Amniotic stem cell (primary cell): ENCODE data around the gene PPP1R3D.

Experiments
- DNase-seq: peaks from one replicate; lab custom pipeline; 2025; lab: John Stamatoyannopoulos, UW

The PPP1R3D gene

DNA sequence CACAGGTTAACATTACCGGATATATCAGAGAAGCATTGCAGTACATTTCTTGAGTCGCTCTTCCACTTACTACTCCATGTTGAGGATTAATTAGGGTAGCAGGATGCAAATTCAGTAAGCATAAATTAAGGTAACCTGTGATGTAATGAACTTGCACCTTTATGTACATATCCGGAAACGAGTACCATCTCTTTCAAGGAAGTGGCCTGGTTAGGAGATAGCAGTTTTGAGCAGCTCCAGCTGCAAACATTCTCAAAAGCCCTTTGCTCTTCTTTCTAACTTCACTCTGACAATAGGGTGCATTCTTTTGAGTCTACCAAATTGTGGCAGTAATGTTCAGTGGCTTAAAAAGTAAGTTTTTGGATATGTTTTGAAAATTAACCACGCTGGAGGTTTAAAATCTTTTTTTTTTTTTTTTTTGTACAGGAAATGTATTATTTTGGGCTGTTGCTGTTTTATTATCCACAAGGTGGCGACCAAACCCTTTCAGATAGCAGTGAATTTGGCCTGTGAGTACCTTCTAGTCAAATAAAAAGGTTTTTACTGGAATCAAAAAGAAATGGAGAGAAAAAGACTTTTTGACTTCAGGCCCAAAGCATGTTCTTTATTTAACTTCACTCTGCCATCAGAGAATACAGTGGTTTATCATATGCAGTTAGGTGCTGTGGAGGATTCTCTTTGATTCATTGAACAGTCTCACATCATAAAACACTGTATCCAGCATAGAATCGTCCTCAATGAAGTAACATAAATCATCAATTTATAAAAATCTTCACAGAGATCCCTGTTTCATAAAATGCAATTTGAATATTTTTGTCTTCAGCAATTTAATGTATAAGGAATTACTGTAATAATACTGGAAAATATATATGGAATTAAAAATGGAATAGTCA is 9.0 kb upstream of the PPP1R3D start:
- peak; percentile 30 for DNase-seq

DNA sequence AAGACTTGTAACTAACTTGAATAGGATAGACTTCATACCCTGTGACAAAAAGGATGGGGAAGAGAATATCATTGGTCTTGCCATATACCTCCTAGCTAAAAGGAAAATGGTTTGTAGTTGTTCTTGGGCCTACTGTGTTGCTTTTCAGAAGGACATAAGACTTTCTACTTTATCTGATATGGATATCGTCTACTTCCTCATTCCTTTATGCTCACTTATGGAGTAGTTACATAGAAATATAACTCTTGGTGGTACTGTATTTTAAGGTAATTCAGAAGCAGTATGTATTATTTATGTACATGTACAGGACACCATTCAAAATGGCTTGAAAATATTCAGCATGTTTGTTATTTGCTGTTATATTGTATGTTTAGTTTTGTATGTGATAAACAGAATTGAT is 8.1 kb upstream of the PPP1R3D start:
- DNase-seq: no peak

DNA sequence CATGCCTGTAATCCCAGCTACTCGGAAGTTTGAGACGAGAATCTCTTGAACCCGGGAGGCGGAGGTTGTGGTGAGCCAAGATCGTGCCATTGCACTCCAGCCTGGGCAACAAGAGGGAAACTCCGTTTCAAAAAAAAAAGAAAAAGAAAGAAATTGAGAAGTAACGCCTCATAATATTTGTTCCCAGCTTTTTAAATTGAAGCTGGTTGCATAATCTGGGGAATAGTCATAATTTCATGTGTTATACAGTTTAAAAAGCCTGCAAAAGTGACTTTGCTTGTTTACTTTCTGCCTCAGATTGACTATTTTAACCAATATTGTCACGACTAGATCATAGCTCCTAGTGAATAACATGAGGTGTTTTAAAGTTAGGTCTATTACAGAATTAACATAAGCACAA is 7.3 kb upstream of the PPP1R3D start:
- no peak for DNase-seq

DNA sequence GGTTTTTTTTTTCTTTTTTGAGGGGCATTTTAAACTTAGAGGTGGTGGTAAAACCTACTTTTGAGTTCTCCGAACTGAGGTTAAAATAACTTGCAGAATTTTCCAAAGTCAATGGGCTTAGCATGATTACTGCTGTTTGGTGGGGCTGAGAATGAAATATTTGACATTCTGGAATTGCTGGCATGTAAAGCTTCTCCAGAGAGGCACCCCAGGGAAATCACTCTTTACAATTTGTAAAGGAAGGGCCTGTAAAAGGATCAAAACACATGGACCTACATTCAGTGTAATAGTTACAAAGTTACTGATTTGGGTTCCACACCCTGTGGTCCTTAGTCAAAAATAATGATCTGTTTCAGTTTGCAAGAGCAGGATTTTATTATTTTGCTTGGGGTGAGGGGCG is 5.6 kb upstream of the PPP1R3D start:
- no peak for DNase-seq

DNA sequence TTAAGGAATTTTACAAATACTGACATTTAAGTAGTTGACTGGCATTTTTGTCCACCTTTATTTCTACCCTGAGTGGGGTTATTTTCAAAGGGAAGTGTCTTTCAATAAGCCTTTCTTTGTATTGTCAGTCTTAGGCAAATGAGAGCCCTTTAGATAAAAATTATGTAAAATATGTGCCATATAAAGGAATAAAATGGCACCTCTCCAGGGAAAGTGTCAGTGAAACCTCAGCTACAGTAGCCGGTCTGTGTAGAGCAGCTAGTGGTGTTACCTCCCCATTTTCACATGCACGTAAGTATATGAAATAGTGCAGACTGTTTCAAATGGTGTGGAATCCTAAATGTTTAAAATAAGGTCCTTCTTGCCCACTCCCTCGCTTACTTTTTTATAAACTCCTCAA is 5.1 kb upstream of the PPP1R3D start:
- DNase-seq: no peak

DNA sequence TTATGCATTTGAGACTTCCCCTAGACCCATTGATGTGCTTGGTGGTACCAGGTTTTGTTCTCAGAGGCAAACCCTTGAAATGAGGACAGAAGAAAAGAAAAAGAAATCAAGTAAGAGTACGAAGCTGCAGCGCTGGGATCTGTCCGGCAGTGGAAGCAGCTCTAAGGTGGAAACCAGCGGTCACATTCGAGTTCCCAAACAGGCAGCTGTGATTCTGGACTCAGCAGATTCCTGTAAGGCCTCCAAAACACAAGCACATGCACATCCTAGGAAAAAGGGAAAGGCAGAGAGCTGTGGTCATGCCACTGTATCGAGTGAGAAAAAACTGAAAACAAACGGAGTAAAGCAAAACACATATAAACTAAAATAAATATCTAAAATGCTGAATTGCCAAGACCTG is 4.6 kb upstream of the PPP1R3D start:
- DNase-seq: no peak

DNA sequence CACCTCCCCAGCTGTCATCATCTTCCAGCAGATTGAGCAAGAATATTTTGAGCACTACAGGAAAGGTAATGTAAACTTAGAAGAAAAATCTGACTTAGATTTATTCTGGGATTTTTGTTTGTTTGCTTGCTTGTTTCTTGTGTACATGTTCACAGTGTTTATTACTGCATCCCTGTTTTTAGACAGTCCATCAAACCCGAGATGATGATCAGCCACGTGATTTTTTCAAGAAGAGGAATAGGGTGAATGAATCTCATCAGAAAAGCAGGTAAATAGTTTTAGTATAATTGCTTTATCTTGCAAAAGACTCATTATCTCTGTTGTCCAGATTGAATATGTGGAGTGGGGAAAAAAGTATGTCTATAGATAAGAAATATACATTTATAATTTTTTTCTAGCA is 2.1 kb upstream of the PPP1R3D start:
- no peak for DNase-seq

DNA sequence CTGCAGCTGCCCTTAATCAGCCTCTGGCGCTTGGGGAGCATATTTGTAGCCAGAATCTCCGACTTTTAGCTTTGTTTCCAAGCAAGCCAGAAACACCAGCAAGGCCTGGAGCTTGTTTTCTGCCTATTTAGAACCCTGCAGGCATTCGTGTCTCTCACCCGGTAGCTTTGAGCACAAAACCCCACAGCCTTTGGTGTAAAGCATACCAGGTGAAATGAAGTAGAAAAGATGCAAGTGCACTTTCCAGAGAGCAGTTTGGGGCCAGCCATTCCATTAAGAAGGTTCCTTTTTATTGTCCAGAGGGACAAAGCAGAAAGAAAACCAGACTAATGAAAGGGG is 820 bp upstream of the PPP1R3D start:
- DNase-seq: no peak

DNA sequence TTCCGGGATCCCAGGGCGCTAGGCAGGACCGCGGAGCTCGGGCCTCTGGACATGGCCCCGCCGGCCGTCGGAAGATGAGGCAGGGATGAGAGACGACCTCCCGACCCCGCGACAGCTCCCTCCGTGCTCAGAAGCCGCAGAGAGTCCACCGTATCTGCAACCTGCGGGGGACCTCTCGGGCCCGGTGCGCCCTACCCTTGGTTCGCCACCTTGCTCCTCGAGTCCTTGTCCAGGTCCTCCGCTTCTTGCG is 301 bp downstream of the PPP1R3D start:
- DNase-seq: no peak

DNA sequence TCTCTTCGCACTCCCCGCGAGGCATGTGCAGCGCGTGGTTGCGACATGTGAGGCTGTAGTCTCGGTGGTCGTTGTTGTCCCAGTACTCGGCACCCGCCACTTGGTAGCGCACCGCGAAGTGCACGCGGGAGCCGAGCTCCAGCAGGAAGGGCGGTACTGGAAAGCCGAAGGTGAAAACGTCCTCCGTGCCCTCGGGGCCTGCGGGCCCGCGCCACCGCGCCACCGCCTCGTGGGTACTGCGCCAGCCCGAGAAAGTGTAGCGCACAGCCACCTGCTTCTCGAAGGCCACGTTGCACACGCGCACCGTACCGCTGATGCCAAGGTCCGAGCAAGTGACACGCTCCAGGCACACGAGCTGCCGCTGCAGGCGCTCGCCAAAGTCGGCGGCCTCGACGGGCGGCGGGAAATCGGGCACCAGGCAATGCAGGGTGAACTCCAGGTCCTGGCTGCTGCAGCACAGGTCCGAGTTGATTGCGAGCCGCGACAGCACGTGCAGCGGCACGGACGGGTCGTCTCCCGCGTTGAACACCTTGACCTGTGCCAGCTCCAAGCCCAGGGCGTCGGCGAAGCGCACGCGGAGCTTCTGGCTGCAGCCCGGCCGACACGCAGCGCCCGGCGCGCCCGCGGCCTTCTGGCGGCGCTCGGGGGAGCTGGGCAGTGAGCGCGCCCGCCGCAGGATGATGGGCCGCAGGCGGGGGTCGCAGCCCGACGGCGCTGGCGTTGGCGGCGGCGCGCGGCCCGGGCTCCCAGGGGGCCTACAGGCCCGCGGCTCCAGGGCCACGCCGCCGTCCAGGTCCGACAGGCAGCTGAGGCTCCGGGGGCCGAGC is 840 bp downstream of the PPP1R3D start:
- DNase-seq: no peak

DNA sequence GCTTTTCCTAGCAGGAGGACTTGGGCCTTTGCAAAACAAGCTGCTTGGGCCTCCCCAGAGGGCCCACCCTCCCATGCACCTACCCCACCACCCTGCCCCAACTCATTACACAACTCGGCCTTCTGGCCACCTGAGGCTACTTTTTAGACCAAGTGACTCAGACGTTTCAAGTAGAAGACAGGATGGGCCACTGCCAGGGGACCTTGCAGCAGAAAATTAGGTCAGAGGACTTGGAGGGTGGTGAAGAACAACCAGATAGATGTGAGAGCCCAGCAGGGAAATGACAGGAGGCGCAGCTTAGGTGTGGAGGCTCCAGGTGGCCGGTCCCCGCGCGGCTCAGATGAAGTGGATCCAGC is 1.4 kb downstream of the PPP1R3D start:
- DNase-seq: no peak

DNA sequence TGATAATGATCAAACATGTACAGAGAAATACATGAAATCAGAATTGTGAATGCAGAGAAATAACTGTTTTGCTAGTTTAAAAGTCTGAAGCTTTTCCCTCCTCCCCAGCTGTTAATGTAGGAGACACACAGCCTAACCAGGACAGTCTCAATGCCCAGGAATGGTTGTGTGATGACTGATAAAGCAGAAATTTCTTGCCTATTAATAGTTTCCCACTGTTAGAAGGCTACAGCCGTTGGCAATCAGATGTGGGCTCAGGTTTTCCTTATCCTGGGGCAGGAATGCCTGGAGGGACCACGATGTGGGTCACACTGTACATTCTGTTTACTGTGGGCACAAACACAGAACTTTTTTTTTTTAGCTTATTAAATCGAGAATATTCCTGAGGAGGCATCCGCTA is 1.9 kb downstream of the PPP1R3D start:
- DNase-seq: peak; percentile 26

DNA sequence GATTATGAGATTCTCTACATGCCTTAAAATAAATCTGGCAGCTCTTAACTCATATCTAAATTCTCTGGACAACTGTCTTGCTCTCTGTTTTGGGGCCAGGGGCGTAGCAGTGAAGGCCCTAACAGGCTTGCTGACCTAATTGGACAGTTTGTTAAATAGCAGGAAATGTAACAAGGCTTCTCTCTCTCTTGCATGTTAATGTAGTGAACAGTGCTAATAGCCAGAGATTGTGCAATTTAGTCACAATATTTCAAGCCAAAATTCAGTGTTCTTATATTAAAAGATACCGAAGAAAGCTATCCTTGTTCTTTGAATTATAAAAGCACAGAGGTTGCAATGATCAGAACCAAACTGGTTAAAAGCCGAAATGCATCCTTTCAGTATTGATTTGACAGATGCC is 3.0 kb downstream of the PPP1R3D start:
- no peak for DNase-seq

DNA sequence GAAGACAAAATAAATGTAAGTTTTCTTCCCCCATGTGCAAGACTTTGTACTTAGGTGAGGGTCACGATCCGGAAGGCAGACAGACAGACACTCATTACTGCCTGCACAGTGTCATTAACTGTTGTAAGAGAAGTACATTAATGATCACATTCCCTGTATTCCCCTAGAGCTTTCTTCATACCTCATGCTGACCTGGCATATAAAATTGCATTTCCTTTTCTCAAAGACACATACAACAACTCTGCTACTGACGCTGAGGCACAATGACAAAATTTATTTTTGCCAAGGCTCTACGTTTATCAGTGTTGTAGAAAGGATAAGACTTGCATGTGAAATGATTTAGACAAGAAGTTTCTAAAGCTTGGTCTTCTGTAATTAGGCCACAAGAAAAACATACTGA is 3.7 kb downstream of the PPP1R3D start:
- DNase-seq: no peak

DNA sequence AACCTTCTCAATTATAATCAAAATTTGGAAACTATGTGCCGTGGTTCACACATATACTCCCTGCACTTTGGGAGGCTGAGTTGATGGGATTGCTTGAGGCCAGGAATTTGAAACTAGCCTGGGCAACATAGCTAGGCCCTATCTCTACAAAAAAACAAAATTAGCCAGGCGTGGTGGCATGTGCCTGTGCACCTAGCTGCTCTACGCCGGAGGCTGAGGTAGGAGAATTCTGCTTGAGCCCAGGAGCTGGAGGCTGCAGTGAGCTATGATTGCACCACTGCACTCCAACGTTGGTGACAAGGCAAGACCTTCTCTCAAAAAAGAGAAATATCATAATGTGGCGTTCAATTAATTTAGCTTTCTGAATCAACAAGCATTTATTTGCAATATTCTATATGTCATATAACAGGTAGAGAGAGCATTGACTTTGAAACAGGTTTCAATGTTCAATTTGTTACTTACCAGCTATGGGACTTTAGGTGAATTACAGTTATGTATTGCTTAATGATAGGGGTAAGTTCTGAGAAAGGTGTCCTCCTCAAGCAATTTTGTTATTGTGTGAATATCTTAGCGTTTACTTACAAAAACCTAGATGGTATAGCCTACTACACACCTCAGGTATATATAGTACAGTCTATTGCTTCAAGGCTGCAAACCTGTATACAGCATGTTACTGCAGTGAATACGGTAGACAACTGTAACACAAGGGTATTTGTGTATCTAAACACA is 4.5 kb downstream of the PPP1R3D start:
- DNase-seq: no peak

DNA sequence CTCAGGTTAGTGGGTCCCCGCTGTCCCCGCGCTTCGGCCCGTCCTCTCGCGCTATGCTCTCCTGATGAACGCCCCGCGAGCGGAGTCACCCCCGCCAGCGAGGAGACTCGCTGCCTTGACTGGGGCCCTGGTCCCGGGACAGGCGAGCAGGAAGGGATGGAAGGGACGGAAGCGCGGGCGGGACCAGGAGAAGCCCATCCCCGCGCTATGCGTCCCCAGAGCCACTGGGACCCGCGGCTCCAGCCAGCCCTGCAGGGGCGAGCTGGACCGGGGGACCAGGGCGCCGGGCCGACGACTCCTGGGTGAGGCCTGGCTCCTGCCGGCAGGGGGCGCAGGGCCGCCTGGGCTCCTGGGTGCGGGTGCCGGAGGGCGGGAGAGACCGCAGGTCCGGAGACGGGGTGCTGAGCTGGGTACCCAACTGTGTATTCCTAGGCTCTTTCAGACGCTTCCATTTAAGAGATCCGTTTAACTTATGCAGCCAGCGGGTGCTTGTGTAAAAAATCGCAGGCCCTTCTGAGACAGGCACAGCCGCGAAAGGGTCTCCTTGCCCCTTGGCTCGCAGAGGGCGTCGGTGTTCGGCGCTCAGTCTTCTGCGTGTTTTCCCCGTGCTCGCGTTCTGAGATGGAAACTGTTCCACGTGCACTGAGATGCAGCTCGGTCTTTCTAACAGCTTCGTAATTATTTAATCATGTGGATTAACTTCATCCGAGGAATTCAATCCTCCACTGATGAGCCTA is 6.1 kb downstream of the PPP1R3D start:
- DNase-seq: peak; percentile 49

DNA sequence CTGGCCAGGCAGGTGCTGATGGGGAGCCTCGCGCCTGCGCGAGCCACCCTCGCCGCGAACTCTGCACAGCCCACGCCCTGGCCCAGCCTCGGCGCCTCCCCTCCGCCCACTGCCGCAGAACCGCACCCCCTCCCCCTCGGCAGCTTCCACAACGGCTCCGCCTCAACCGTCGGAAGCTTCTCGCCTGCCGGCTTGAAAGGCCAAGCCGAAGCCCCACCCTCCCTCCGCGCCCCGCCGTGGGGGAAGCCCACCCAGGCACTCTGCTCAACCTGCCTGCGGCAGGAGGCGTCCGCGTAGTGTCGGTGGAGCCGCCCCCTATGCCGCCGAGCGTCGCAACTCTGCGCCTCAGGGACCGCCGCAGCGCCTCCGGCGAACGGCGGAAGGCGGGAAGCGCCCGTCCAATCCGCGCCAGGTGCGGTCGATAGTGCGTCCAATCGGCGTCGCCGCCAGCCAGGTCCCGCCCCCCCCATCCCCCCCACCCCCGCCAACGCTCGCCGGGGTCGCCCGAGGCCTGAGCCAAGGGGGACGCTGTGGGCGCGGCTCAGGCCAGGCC is 6.7 kb downstream of the PPP1R3D start, which contains the start of gene SYCP2:
TSS of gene SYCP2 (minus strand) at position 342 of the 553 bp plus-strand sequence. CDS start 11,224 bp downstream, outside the sequence.
- no peak for DNase-seq

DNA sequence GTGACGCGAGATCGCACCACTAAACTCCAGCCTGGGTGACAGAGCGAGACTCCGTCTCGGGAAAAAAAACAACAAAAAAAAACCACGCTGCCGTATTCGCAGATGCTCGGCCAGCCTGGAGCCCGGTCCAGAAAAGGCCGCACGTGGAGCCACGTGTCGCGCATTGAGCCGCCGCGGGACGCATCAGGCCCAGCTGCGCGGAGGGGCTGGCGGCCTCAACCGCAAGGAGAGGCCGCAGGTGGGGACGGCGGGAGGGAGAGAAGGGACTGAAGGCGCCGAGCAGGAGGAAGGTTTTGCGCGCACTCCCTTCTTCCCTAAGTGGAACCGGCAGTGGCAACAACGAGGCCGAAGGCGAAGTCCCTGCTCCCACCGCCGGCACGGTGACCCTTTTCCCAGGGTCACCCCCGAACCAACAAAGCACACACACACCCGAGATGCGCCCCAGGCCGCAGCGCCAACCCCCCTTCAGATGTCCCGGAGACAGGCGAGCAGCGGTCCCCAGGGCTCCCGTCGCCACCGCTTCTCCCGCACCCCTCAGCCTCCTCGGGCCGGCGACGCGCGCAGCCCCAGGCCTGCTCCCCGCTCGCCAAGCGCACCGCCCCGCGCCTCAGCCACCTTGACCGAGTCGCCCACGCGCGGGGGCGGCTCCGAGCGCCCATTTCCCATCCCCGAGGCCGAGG is 7.3 kb downstream of the PPP1R3D start:
- DNase-seq: no peak

DNA sequence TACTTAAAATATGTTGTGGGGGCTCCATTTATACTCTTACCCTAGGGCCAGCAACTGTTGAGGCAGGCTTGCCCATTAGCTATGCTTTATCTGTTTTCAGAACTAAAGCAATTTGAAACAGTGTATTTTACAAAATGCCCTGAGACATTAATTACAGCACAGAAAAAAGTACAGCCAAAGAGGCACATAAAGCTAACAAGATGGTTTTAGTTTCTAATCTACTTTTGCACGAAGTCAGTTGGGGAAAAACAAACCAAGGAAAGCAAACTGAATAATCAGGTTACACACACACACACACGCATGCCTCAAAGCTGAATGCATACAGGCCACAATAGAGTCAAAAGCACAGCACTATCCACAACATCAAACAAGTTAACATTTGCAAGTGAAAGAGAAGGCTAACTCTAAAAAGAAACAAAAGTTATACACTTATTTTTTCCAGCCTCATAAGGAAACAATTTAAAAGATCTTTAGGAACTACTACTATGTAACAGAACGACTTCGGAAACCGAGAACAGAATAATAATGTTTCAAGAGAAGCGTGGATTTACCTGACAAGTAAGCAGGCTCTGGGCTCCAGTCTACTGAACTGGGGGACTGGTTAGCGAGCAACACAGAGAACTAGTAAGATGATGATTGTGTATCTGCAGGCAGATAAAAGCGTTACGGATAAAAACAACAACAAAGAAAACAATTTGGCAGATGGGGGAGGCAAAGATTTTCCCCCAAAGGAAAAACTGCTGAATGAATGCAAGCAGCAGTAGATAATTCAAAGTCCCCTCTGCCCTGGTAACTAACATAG is 8.4 kb downstream of the PPP1R3D start:
- DNase-seq: no peak

DNA sequence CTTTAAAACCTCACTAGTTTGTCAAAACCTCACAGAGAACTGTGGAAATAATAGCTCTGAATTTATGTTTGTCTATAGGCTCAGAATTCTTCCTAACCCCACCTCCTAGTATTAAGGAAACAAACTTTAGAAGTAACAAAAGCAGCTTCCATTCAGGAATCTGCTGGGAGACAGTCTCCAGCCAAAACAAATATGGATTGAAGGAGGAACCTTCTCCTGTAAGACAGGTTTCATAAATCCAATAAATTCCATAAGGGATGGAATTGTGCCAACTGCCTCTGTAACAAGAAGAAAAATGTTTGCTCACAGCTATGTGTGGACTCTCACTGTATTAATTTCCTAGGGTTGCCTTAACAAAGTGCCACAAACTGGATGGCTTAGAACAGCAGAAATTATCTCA is 14.2 kb downstream of the PPP1R3D start:
- no peak for DNase-seq

DNA sequence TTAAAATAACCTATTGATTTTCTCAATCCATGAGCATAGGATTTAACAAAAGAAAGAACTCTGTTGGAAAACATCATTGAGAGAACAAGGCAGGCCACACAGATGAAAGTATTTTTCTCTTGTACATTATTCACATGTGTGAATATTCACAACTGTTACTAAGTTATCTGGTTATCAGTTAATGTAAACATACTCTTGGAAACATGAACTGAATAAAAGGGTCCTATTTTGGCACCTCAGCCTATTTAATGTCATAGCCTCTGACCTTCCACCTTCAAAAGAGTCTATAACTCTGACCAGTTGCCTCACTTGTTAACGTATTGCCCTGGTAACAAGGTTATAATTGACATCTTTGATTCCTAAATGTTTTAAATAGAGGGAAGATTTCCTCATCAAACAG is 14.7 kb downstream of the PPP1R3D start:
- DNase-seq: no peak
